ENCODE measurements around the gene DMBT1. TPM values are rescaled to one million over a fixed set of nuclear protein-coding genes. Genes with fewer than 3 reads are reported as not detected.

Gene DMBT1
- total RNA-seq, 4 donors from 2014 or later = 0.10 to 0.13 TPM; not detected in 2

- 64 to 69% methylated on average over 5 of the region's 5 CpGs for WGBS, 2 donors
- TF ChIP-seq POLR2A (IDR thresholded peaks at IDR 0.05) = no peak
- no peak for TF ChIP-seq CTCF (IDR thresholded peaks at IDR 0.05)
- Histone ChIP-seq H3K36me3 (no peaks in the 10 kb centered on the region), H3K4me3 (replicated peaks in 1 of 3) (no peak overlapping the region), H3K4me1 (no peaks in the 10 kb centered on the region), H3K27ac (no peak overlapping the region), H3K27me3 (no peaks in the 10 kb centered on the region), H3K9me3 (no peaks in the 10 kb centered on the region)
- intact Hi-C loops (cut with DNase I) = no loop called here
- DNase-seq = no peak
Measured at GRCh38 chr10:122632031-122632430, 71.5 kb downstream of the DMBT1 start.

DNA sequence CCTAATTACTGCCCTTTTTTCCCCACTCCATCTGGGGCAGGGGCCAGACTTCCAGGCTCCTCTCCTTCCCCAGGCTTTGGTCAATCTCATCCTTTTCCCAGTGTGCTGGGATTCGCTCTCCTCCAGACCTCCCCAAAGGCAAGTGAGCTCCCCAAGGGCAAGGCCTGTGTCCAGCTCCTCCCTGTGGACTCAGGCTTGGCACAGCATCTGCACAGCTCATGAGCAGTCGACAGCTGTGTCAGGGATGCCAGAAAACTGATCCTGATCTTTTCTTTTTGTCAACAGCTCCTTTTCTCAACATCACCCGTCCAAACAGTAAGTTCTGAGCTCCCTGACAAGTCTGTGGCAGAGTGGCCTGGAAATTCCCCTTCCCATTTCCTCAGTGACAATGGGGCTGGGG lies 72.0 kb downstream of the DMBT1 start:
- intact Hi-C loops (cut with DNase I) = no loop called here
- Histone ChIP-seq H3K4me1 (no peaks in the 10 kb centered on the region), H3K27me3 (no peaks in the 10 kb centered on the region), H3K4me3 (replicated peaks in 1 of 3) (no peak overlapping the region), H3K9me3 (no peaks in the 10 kb centered on the region), H3K36me3 (no peaks in the 10 kb centered on the region), H3K27ac (no peak overlapping the region)
- no peak for TF ChIP-seq CTCF (IDR thresholded peaks at IDR 0.05)
- no peak for TF ChIP-seq POLR2A (IDR thresholded peaks at IDR 0.05)
- WGBS, 2 donors = 47 to 49% methylated on average over 3 of the region's 3 CpGs
- DNase-seq = no peak

- TF ChIP-seq CTCF (IDR thresholded peaks at IDR 0.05) = no peak
- no peak for TF ChIP-seq POLR2A (IDR thresholded peaks at IDR 0.05)
- Histone ChIP-seq H3K27me3 (no peaks in the 10 kb centered on the region), H3K4me3 (replicated peaks in 1 of 3) (no peak overlapping the region), H3K36me3 (no peaks in the 10 kb centered on the region), H3K9me3 (no peaks in the 10 kb centered on the region), H3K27ac (no peak overlapping the region), H3K4me1 (no peaks in the 10 kb centered on the region)
- no peak for DNase-seq
- intact Hi-C loops (cut with DNase I) = no loop called here
- WGBS, 2 donors = 56 to 82% methylated on average over 6 to 7 of the region's 7 CpGs
Measured at GRCh38 chr10:122636953-122637352, 76.4 kb downstream of the DMBT1 start.

GRCh38 chr10:122637376-122637775 lies 76.8 kb downstream of the DMBT1 start:
- 23 to 41% methylated on average over 2 of the region's 2 CpGs for WGBS, 2 donors
- no peak overlapping the region for H3K4me3 ChIP-seq (replicated peaks in 1 of 3)
- no peak overlapping the region for H3K27ac ChIP-seq
- DNase-seq = peak; percentile 64 to 72
- H3K4me1 ChIP-seq = no peaks in the 10 kb centered on the region
- intact Hi-C loops (cut with DNase I) = no loop called here
- no peaks in the 10 kb centered on the region for H3K27me3 ChIP-seq
- no peak for TF ChIP-seq CTCF (IDR thresholded peaks at IDR 0.05)
- TF ChIP-seq POLR2A (IDR thresholded peaks at IDR 0.05) = no peak
- no peaks in the 10 kb centered on the region for H3K9me3 ChIP-seq
- no peaks in the 10 kb centered on the region for H3K36me3 ChIP-seq

GRCh38 chr10:122638106-122638505 lies 77.6 kb downstream of the DMBT1 start:
- H3K36me3 ChIP-seq = no peaks in the 10 kb centered on the region
- H3K9me3 ChIP-seq = no peaks in the 10 kb centered on the region
- no peaks in the 10 kb centered on the region for H3K27me3 ChIP-seq
- 91 to 93% methylated on average over 6 of the region's 6 CpGs for WGBS, 2 donors
- no peak for TF ChIP-seq POLR2A (IDR thresholded peaks at IDR 0.05)
- H3K4me1 ChIP-seq = no peaks in the 10 kb centered on the region
- H3K4me3 ChIP-seq (replicated peaks in 1 of 3) = no peak overlapping the region
- no peak for DNase-seq
- intact Hi-C loops (cut with DNase I) = no loop called here
- H3K27ac ChIP-seq = no peak overlapping the region

DNA sequence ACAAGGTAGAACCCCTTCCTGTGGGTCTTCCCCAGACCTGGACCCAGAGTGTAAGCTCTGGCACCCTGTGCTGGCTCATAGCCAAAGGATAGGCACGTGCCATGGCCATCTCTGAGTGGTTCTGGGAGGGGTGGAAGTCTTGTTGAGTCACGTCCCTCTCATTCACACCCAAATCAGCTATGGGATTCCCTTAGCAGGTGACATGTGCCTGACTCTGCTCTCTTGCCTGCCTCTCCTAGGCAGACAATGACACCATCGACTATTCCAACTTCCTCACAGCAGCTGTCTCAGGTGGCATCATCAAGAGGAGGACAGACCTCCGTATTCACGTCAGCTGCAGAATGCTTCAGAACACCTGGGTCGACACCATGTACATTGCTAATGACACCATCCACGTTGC lies 79.2 kb downstream of the DMBT1 start:
- Histone ChIP-seq H3K27me3 (no peaks in the 10 kb centered on the region), H3K36me3 (no peaks in the 10 kb centered on the region), H3K4me3 (replicated peaks in 1 of 3) (no peak overlapping the region), H3K9me3 (no peaks in the 10 kb centered on the region), H3K4me1 (no peaks in the 10 kb centered on the region), H3K27ac (no peak overlapping the region)
- intact Hi-C loops (cut with DNase I) = loop anchor here (10.0 kb wide), 1 partner anchor 65 kb away; no protein-coding TSS in a partner anchor
- DNase-seq = no peak
- TF ChIP-seq CTCF (IDR thresholded peaks at IDR 0.05) (no peak), POLR2A (IDR thresholded peaks at IDR 0.05) (no peak)
- WGBS, 2 donors = 77% methylated on average over 7 of the region's 7 CpGs
